GM18873 (cell line): ENCODE results near the gene SPTBN5.

Experiments
- ATAC-seq: cut with Tn5 transposase; IDR thresholded peaks from one replicate; pipeline ENCODE4 v1.9.1; 2021; ENCODE audit warnings: mild to moderate bottlenecking, moderate library complexity, moderate number of reproducible peaks; ENCODE audit not compliant: unreplicated experiment, low FRiP score

SPTBN5 gene

DNA sequence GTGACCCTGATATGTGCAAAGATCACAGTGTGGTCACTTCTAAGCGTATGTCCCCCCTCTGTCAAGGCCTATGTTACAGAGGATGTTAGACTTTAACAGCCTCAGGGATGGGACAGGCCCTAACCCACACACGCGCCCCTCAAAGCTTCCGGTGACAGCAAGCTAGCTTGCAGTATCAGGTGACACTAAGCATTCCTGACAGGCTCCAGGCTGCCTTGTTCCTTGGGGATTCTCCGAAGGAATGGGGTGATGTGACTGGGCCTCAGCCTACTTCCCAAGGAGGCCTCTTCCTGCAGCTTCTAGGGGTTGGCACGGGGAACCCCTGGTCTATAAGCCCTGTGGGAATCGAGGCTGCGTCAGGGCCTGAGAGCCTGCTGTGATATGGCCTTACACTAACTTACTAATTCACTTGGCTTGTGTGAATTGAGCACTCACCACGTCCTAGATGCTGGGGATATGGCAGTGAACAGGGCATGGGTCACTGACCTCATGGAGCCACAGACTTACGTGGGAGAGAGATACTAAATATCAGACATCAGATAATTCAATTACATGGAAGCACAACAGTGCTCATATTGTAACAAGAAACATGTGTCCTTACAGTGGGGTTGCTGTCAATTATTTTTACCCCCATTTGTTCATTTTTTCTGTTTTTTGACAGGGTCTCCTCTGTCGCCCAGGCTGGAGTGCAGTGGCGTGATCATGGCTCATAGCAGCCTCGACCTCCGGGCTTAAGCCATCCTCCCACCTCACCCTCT lies 11.4 kb upstream of the SPTBN5 start:
- ATAC-seq: no peak

DNA sequence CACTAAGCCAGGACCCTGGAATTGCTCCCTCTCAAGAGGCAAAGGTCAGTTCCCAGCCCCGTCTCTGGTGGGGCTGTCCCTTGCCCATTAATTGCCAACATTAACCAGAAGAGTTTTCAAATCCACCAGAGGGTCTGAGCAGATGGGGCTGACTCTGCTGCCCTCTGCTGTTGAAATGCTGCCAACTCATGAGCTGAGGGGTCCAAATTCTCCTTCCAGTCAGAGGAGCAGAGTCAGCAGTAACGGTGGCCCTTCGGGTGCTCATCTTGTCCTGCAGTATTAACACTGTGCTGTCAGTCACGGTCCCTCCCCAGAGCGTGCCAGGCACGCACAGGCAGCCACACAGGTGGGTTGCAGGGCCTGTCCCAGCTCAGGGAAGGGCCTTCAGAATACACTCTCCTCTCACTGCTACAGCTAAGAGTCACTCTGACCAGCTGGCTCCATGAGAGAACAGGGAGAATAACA lies 10.7 kb upstream of the SPTBN5 start:
- ATAC-seq: no peak

DNA sequence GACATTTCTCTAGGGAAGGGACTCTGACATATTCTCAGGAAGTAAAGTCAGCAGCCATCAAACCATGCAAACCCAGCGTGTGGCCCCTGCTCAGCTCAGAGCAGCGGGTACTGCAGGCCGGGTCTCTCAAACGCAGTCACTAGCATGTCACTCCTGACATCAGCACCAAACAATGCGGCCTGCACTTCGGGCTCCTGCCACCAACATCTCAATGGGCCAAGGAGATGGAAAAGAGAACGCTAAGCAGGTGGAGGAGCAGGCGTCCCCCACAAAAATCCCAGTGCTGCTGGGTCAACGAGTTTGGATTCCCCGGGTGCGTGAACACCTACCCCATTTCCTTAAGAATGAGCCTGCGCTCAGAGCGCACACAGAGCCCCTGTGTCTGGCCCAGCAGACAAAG lies 9.9 kb upstream of the SPTBN5 start:
- ATAC-seq: no peak

DNA sequence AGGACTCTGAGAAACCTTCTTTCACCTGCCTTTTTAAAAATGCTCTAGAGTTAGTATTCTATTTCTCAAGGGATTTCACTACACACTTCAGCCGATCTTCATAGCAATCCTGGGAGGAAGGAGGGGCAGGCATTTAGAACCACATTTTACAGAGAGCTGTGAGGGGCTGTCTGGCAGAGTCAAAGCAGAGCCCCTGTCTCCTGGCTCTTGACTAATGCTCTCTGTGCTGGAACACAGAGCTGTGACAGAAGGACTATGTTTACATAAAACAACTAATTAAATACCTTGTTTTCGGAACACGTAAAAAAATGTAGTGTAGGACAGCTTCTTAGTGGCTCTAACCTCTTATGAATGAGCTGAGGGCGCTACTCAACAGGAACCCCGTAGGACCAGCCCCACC lies 7.6 kb upstream of the SPTBN5 start:
- ATAC-seq: no peak

DNA sequence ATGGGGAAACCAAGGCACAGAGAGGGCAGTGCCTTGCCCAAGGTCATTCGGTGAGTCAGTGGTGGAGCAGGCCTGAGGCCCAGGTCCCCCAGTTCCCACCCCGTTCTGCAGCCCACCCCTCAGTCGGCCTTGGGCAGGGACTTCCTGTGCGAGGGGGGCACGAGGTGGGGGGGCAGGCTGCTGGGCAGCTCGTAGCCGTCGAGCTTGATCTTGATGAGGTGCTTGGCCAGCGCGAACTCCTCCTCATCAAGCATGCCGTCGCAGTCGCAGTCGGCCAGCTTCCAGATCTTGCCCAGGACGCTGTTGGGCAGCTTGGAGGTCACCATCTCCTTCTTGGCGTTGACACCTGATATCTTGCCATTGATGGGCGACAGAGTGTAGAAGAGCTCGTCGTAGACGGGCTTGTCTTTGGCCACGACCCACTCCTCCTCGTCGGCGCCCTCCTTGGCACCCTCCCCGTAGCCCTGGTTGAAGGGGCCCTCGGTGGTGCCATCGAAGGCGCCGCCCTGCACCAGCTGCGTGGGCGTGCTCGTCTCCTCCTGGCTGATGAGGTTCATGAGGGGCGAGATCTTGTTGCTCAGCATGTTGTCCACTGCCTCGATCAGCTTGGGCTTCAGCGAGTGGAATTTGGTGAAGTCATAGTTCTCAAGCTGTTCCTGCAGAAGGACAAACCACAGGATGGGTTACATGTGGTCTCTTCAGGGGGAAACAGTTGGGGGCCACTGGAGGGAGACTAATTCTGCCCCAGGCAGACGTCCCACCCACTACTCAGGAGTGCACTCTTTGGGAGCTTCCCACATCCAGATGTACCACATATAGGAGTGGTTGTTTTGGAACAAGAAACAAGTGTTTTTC lies 6.9 kb upstream of the SPTBN5 start:
- ATAC-seq: no peak

DNA sequence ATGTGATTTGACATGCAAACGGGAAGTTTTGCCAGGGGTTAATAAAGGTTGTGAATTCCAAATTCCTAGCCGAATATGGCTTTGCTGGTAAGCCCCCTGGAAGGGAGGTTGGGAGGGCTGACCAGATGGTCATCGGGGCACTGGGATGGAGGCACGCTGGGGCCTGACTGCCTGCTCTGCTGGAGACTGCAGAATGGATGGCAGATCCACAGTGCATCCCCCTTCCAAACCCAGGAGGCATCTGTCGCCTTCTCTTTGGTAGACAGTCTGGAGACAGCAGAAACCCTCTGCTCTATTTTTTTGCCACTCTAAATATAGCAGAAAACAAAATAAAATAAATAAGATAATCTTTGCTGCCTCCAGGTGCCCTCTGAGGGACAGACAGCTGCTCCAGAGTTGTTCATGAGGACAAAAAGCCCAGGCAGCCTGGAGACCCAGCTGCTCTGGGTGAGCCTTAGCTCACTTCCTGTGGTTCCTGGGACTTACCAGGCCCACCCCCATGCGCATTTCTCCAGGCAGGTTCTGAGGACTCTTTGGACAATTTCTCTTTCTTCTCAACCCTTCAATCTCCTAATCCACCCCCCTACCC lies 6.1 kb upstream of the SPTBN5 start:
- ATAC-seq: no peak

DNA sequence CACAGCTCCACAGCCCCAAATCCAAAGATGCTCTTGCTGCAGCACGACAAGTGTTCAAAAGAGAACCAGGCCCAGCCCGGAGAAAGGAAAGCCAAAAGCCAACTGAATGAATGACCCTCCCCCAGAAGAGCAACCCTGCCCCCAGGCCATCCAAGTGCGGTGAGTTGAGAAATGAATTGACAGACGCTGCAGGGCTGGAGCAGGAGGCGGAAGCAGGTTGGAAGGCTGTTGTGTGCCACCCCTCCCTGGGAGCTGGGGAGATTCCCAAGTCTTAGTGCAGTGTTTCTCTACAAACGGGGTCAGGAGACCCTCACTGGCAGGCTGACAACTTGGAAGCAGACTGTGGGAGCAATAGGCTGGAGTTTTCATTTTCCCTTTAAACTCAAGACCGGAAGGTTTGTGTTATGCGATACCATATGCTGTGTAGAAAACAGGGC lies 3.5 kb upstream of the SPTBN5 start:
- no peak for ATAC-seq

DNA sequence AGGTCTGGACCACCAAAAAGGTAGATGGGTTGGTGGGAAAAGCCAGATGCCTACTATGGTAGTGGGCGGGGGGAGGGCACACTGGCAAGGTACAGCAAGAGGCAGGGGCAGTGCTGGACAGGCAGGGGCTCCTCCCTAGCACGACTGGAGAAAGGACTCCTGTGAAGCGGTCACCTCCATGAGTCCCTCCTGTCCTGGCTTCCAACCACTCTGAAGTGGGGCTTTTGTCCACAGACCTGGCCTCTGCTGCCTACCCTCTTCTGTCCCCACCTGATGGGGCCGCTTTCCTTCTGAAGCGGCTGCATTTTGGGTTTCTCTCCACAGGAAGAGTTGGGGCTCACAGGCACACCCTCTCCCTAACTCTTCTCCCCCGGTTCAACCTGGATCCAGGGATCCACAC lies 2.7 kb upstream of the SPTBN5 start:
- no peak for ATAC-seq

DNA sequence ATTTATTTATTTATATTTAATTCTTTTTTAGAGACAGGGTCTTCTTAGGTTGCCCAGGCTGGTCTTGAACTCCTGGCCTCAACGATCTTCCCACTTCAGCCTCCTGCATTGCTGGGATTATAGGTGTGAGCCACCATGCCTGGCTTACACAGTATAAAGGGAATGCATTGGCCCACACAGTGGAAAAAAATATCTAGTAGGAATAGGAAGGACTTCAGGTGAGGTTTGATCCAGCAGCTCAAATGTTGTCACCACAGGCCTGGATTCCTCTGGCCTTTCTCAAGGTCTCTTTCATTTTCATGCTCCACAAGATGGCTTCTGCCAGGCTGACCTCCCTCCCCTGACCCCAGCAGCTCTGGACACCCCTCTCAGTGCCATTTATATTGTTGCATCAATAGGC lies 2.1 kb upstream of the SPTBN5 start:
- ATAC-seq: no peak

DNA sequence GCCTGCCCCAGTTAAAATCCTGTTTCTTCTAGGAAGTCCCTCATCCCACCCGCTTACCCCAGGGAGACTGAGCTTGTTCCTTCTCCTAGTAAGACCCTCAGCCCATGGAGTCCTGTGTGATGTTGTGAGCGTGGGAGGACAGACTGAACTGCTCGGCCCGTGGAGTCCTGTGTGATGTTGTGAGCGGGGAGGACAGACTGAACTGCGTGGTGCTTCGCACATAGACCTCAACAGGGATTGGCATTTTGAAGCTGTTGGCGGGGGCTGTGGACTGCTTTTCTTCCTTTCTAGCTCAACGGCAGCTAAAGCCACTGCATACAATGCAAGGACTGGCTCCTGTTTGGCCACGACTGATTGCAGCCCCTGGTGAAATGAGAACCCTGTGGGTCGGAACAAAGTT lies 1.6 kb upstream of the SPTBN5 start:
- no peak for ATAC-seq

DNA sequence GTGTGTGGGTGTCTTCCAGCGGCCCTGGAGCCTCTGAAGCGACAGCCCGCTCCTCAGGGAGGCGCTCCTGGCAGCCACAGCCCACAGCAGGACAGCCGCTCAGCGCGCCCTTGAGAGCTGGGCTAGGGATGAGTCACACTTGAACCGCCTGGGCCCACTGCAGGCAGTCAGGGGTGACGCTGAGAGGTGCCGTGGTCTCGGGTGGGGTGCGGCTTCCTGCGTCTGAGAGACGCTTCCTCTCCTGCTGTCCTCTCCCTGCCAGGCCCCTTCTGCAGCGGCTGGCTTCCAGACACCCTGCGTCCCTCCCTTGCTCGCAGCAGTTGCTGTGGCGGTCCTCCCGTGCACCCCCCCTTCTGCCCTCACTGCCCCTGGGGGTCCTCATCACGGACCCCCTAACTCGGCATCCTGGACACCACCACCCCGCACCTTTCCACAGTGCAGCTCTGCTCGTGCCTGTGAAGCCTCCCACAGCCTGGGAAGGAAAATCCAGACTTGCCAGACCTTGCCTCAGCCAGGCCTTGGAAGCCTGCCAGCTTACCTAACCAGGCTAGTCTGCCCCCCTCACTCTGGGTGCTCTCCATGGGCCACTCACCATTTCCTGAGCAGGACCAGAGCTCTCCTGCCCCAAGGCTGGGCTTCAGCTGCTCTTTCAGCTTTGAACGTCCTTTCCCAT lies 1.1 kb upstream of the SPTBN5 start:
- ATAC-seq: peak; percentile 82

DNA sequence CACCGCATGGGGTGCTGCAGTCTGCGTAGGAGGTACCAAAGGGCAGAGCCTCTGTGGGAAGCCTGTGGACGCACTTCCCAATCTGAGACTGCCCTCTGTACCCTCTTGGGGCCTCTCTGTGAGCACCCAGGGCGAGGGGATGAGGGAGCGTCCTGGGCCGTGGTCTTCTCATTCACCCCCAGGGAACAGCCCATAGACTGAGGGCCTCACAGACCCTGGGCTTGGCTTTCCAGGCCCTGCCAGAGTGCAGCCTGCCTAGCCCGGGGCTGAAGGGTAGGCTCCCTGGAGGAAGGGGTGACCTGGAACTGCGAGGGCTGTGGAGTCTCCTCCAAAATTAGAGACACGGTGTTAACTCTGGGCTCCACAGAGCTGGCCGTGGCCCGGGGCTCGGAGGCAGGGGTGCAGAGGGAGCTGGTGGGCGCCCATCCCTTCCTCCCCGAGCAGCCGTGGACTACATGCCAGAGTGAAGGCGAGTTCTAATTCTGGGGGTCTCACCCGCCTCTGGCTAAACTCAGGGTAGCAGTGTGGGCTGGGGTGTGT lies 468 bp upstream of the SPTBN5 start:
- no peak for ATAC-seq

DNA sequence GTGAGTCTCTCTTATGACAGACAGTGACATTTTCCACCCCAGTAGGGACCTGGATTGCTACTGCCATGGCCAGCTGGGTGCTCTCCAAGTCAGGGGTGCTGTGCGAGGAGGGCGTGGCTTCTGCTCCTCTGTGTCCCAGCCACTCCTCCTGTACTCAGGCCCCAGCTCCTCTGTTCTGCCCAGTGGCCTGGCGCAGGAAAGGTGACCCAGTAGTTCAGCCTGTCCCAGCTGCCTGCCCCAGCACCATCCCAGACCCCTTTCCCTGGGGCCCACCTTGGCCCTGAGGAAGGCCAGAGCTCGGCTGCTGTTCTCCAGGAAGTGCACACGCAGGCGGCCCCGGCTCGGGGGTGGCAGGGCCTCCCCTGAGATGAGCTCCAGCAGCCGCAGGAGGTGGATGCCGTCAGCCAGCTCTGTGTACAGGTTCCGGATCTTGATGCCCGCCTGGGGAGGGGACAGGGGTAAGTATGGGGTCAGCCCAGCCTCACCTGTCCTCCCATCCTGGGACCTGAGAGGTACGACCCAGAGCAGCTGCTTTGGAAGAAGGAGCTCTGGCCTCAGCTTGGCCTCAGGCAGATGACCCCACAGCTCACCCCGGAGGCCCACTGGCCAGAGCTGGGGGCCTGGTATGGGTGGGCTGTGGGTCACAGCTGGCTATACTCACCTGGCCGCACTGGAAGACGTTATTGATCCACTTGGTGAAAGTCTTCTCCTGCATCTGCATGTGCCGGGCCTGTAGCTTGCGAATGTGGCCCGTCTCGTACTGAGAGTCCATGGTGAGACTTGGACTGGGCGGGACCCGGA lies 1.0 kb downstream of the SPTBN5 start:
- ATAC-seq: no peak

DNA sequence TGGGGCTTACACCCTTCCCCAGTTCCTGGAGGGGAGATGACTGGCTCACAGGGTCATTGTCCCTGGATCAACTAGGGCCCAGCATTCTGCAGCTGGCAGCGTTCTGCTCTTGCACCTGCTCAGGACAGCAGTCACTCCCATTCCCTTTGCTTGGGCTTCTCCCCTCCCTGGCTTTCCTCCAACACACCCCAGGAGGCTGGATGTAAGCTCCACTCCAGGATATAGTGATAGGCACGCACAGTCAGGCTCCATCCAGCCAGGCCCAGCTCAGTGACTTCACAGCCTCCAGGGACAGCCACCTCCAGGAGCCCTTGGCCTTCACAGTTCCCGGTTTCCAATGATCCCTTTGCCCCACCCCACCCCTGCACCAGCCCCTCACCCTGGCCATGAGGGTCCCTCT lies 1.9 kb downstream of the SPTBN5 start:
- ATAC-seq: no peak

DNA sequence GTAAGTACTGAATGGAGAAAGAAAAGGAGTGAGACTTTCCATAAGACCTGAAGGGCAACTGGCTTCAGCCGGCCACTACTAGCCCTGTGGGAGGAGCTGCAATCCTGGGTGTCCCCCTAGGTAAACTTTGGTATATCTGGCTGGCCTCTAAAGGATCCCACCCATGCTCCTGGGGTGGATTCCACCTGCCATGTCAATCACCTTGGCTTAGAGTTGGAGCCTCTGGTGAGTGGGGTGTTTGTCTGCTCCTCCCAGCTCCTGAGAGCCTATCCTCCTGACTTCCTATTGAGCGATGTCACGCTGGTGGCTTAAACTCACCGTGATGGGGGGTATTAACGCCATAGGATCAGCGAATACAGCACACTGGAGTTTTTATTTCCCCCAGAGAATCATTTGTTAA lies 2.6 kb downstream of the SPTBN5 start:
- ATAC-seq: no peak

DNA sequence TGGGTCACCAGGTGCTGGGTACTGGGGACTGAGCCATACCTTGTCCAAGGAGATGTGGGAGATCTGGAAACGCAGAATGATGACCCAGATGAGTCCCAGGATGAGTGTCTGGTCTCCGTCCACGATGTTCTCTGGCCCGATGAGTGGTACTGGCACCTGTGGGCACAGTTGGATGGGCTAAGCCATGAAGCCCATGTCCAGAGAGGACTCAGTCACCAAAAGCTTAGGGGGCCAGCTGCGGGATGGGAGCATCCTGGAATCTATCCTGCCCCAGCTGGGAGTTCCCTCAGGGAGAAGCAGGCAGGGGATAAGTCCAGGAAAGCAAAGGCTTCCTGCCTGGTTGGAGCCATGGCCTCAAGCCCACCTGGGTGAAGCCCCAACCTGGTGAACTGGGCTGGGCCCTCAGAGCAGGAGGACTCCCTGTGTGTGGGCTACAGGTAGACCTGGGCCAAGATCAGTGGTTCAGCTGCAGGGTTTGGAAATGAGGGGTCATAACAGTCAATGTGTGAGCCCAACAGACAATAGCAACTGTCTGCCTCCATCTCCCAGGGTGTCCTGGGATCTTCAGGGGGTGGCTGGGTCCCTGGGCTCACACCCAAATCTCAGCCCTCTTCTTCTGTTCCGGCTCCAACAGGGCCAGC lies 3.7 kb downstream of the SPTBN5 start:
- ATAC-seq: no peak

DNA sequence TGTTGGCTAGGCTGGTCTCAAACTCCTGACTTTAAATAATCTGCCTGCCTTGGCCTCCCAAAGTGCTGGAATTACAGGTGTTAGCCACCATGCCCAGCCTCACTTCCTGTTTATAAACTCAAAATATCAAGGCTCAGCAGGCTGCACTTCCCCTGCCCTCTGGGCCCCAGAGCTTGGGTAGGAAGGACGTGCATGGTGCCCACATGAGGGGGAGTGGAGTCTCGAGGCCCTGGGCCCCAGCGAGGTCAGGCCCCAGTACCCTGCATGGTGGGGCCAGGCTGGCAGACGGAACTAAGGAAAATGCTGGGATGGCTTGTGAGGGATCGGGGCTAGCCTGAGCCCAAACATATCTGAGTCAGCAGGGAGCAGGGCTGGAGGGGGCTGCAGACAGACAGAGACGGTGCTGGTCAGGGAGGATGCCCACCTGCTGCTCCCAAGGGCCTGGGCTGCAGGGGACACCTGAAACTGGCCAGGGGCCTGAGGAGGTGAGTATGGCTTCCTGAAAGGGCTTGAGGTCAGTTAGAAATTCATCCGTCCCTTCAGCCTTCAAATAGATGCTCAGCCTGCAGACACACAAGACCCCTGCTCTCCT lies 5.1 kb downstream of the SPTBN5 start:
- ATAC-seq: no peak

DNA sequence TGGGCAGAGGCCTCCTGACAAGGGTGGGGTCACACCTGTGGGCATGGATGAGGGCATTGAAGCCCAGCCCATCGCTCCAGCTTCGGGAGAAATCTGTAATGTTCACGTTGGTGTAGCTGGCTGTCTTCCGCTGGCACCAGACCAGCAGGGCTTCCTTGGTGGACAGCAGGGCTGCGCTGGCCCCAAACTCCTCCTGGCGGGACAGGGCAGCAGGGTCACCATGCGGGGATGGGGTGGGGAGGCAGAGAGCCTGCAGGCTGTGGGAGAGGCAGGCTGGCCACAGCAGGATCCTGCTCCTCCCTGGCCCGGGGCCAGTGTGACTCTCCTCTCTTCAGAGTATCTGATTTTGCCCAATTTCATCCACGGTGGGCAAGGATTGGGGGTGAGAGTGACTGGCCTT lies 6.0 kb downstream of the SPTBN5 start:
- ATAC-seq: no peak

DNA sequence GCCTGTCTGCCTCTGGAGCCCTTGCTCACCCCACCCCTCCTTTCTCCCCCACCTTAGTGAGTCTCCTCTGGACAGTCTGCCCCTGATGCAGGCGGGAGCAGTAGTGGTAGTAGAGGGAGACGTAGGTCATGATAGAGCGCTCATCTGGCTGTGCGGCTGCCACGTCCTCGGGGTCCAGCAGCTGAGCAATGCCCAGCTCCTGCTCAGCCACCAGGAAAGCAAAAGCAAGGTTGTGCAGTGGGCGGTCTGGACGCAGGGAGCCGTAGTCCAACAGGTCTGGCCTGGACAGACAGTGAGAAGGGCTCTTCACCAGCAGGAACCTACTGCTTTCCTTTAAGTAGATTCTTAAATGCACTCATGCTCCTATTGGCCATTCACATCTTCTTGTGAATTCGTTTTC lies 6.7 kb downstream of the SPTBN5 start:
- ATAC-seq: no peak
